B cell (primary cell): ENCODE data around the gene EIF3L. TPM values are rescaled to one million over a fixed set of nuclear protein-coding genes. Genes with fewer than 3 reads are reported as not detected.
A peak's percentile ranks its signal among the peaks of the same experiment; 100 is the strongest.

Source experiments
- ATAC-seq: fragments of 200-7000 bp; cut with Tn5 transposase; one replicate; pipeline ENCODE4 v1.10.0; 2021; ENCODE audit warnings: low read depth, mild to moderate bottlenecking, moderate number of reproducible peaks, moderate library complexity
- CTCF ChIA-PET: fragments of 350-600 bp; sonication (Branson Sonifier 250); formaldehyde crosslinking; loops from one replicate; lab custom pipeline; 2021; ENCODE audit warnings: antibody characterized with exemption, inconsistent platforms; lab: Charles Lee
- POLR2A ChIA-PET: fragments of 350-600 bp; sonication (Branson Sonifier 250); formaldehyde crosslinking; loops from one replicate; lab custom pipeline; 2021; ENCODE audit warnings: antibody characterized with exemption; lab: Charles Lee
- DNase-seq: peaks from one replicate; pipeline ENCODE4 v3.0.0; 2013
- H2AFZ ChIP-seq: 2 replicates; pipeline ENCODE4 v1.6.1; 2012; ENCODE audit warnings: mild to moderate bottlenecking, low read depth, low read length; ENCODE audit not compliant: insufficient read depth, poor library complexity, severe bottlenecking
- H3K27ac ChIP-seq, 2 donors: 1 replicate in 1 of 2; 2 replicates in 1 of 2; pipeline ENCODE4 v1.5.1; 2012 to 2013; ENCODE audit warnings: low read length in 2 of 2, mild to moderate bottlenecking in 2 of 2, moderate library complexity in 1 of 2
- H3K27me3 ChIP-seq, 4 experiments: fragments of 200-600 bp in 1 of 4; sonication (generic) in 1 of 4; replicated peaks in 1 of 4; 1 replicate in 2 of 4; 2 replicates in 2 of 4; pipeline versions ENCODE4 v1.6.1 to v1.7.0; 2013 to 2016; ENCODE audit warnings: low read length in 3 of 4, mild to moderate bottlenecking in 2 of 4, mixed read lengths in 1 of 4, moderate library complexity in 1 of 4; ENCODE audit not compliant: insufficient read depth in 4 of 4, control insufficient read depth in 3 of 4; ENCODE audit errors: control extremely low read depth in 1 of 4
- H3K36me3 ChIP-seq, 2 experiments: replicated peaks in 1 of 2; 1 replicate in 1 of 2; 2 replicates in 1 of 2; pipeline versions ENCODE4 v1.6.1 to v1.7.1; 2013; ENCODE audit warnings: low read length in 1 of 2; ENCODE audit not compliant: insufficient read depth in 2 of 2, control insufficient read depth in 1 of 2; ENCODE audit errors: control extremely low read depth in 1 of 2, extremely low read depth in 1 of 2
- H3K4me1 ChIP-seq, 2 donors: fragments of 200-600 bp in 1 of 2; sonication (generic) in 1 of 2; 1 replicate in 1 of 2; 2 replicates in 1 of 2; pipeline versions ENCODE4 v1.5.1 to v1.6.1; 2013 to 2017; ENCODE audit warnings: low read length in 2 of 2; ENCODE audit not compliant: control insufficient read depth in 2 of 2, insufficient read depth in 2 of 2
- H3K4me2 ChIP-seq: replicated peaks from 2 replicates; pipeline ENCODE3; 2012; ENCODE audit warnings: mild to moderate bottlenecking, low read depth, low read length; ENCODE audit not compliant: poor library complexity, severe bottlenecking
- H3K4me3 ChIP-seq, 5 experiments: fragments of 200-600 bp in 1 of 5; sonication (generic) in 1 of 5; 1 replicate in 3 of 5; 2 replicates in 2 of 5; pipeline versions ENCODE4 v1.5.1 to v1.7.0; 2011 to 2016; ENCODE audit warnings: low read length in 4 of 5, mild to moderate bottlenecking in 4 of 5, low read depth in 2 of 5, control low read depth in 1 of 5, moderate library complexity in 1 of 5; ENCODE audit not compliant: insufficient read depth in 1 of 5; ENCODE audit errors: control extremely low read depth in 1 of 5, extremely low read depth in 1 of 5
- H3K79me2 ChIP-seq: fragments of 200-600 bp; sonication (generic); one replicate; pipeline ENCODE4 v1.6.0; 2016; ENCODE audit warnings: low read length; ENCODE audit not compliant: control insufficient read depth, insufficient read depth
- H3K9ac ChIP-seq: fragments of 200-600 bp; sonication (generic); 2 replicates; pipeline ENCODE4 v1.6.1; 2017; ENCODE audit warnings: mild to moderate bottlenecking, low read length, moderate library complexity
- H3K9me3 ChIP-seq, 3 donors: one replicate each; pipeline versions ENCODE4 v1.6.1 to v1.7.1; 2013; ENCODE audit warnings: low read length in 2 of 3; ENCODE audit not compliant: control insufficient read depth in 2 of 3, insufficient read depth in 1 of 3; ENCODE audit errors: control extremely low read depth in 1 of 3
- H4K20me1 ChIP-seq: 2 replicates; pipeline ENCODE4 v1.6.0; 2012; ENCODE audit warnings: mild to moderate bottlenecking, low read length; ENCODE audit not compliant: insufficient read depth, control insufficient read depth, poor library complexity, severe bottlenecking
- H3K27ac Mint-ChIP-seq: one replicate; pipeline ENCODE4 v1.8.0; 2021; ENCODE audit warnings: mixed read lengths
- H3K27me3 Mint-ChIP-seq: one replicate; pipeline ENCODE4 v1.8.0; 2021; ENCODE audit warnings: mixed read lengths
- H3K4me1 Mint-ChIP-seq: one replicate; pipeline ENCODE4 v1.8.0; 2021; ENCODE audit warnings: mixed read lengths
- H3K4me3 Mint-ChIP-seq: one replicate; pipeline ENCODE4 v1.8.0; 2021; ENCODE audit warnings: mixed read lengths
- H3K9me3 Mint-ChIP-seq: one replicate; pipeline ENCODE4 v1.8.0; 2022; ENCODE audit warnings: mixed read lengths; ENCODE audit not compliant: insufficient read depth
- EZH2 ChIP-seq: IDR thresholded peaks from 2 replicates; pipeline ENCODE4 v1.6.1; 2012; ENCODE audit warnings: borderline replicate concordance, low read depth, mild to moderate bottlenecking, moderate library complexity, low read length; ENCODE audit not compliant: insufficient read depth, poor library complexity, severe bottlenecking
- WGBS: methylation state at CpG from one replicate; pipeline ENCODE4 v1.1.5; 2013; ENCODE audit warnings: missing lambda C conversion rate; ENCODE audit not compliant: insufficient coverage; 5-methylcytosine and 5-hydroxymethylcytosine counted together
- intact Hi-C: fragments of 100-400 bp; cut with micrococcal nuclease; formaldehyde crosslinking; loops from one replicate; pipeline ENCODE4 v1.10.0; 2022
- polyA plus RNA-seq: library from polyadenylated mRNA; depleted of rRNA; stranded (reverse); fragments of >200 nt; gene quantifications from 2 replicates; pipeline ENCODE4 v1.2.3, GENCODE V29; 2012
- total RNA-seq, 2 donors: library from RNA; stranded (reverse); fragments of 120-200 nt in 1 of 2; gene quantifications; 1 replicate in 1 of 2; 2 replicates in 1 of 2; pipeline versions ENCODE4 v1.2.3 to v1.2.4, GENCODE V29; 2013 to 2022
- TF ChIP-seq, protein P1 (sequence below): fragments of 200-600 bp; IDR thresholded peaks from one replicate; pipeline ENCODE4 v1.8.0; 2022; ENCODE audit warnings: antibody characterized with exemption, mild to moderate bottlenecking

The EIF3L gene
- total and polyA plus RNA-seq, 2 donors (not counting 1 experiment from before 2014, with no cell fraction given), result 430 to 560 TPM

DNA sequence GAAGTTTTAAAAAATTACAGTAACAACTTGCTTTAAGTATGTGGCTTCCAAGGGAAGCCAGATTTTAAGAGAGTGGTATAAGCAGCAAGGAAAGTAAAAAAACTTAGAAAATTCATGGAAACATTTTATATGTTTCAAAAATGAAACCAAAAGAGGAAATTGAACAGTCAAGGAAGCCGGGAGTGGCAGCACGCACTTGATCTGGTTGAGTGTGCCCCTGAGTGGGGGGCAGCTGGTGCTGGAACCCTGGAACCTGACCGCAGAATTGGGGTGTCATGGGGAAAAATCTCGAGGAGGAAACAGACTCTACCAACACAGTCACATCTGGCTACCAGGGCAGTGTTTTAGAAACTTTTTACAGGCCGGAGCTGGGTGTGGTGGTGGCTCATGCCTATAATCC, 70.9 kb downstream of the EIF3L start:
- no peaks in the 10 kb centered on the region for H3K9me3 Mint-ChIP-seq
- H3K4me3 Mint-ChIP-seq, result peak overlapping the region; percentile 71
- no peaks in the 10 kb centered on the region for H4K20me1 ChIP-seq

DNA sequence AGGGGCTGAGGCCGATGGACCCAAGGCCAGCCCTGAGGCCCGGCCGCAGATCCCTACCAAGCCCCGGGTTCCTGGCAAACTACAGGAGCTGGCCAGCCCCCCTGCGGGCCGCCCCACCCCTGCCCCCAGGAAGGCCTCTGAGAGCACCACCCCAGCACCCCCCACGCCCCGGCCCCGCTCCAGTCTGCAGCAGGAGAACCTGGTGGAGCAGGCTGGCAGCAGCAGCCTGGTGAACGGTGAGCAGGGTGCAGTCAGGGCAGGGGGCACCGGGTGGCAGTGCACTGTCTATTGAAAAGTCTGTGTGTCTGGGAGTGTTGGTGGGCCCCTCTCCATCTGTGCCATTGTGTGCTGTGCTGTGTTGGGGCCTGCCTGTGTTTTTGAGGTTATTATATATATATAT, 73.0 kb downstream of the EIF3L start:
- CTCF ChIA-PET, result no interaction called here
- no peak for ATAC-seq
- peaks cover 0 to 45% of the 10 kb centered on the region in 2 experiments for H3K36me3 ChIP-seq

More for the DNA sequence above, 70.9 kb downstream of the EIF3L start:
- H3K4me1 Mint-ChIP-seq, result peaks cover 9% of the 10 kb centered on the region
- no peaks in the 10 kb centered on the region for H3K9me3 ChIP-seq
- peaks cover 0 to 36% of the 10 kb centered on the region in 2 experiments for H3K36me3 ChIP-seq
- peak overlapping the region; percentile 45 for H3K9ac ChIP-seq
- peak overlapping the region; percentile 90 for H3K27ac Mint-ChIP-seq
- peaks cover 7% of the 10 kb centered on the region for H3K79me2 ChIP-seq
- no peak for ATAC-seq
- peak overlapping the region; percentile 50 to 76 for H3K27ac ChIP-seq
- DNase-seq, result peak; percentile 45
- ChIA-PET CTCF (interaction anchor here (0.7 to 1.4 kb wide), 3 partner anchors 9 to 23 kb away, joined by 3 to 4 read pairs (median 3); partner anchors contain the start of gene MICALL1), POLR2A (interaction anchor here (0.6 to 0.7 kb wide), 4 partner anchors 9 to 34 kb away, joined by 3 to 7 read pairs (median 6); partner anchors contain the start of genes C22orf23 and POLR2F)
- no peak overlapping the region for H3K4me3 ChIP-seq
- peak overlapping the region; percentile 68 for H2AFZ ChIP-seq
- intact Hi-C loops, result no loop called here
- H3K4me2 ChIP-seq, result peak overlapping the region; percentile 66
- no peak for TF ChIP-seq EZH2
- TF ChIP-seq, protein P1, sequence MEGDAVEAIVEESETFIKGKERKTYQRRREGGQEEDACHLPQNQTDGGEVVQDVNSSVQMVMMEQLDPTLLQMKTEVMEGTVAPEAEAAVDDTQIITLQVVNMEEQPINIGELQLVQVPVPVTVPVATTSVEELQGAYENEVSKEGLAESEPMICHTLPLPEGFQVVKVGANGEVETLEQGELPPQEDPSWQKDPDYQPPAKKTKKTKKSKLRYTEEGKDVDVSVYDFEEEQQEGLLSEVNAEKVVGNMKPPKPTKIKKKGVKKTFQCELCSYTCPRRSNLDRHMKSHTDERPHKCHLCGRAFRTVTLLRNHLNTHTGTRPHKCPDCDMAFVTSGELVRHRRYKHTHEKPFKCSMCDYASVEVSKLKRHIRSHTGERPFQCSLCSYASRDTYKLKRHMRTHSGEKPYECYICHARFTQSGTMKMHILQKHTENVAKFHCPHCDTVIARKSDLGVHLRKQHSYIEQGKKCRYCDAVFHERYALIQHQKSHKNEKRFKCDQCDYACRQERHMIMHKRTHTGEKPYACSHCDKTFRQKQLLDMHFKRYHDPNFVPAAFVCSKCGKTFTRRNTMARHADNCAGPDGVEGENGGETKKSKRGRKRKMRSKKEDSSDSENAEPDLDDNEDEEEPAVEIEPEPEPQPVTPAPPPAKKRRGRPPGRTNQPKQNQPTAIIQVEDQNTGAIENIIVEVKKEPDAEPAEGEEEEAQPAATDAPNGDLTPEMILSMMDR, result no peak
- WGBS, result 40% methylated on average over 1 of the region's 5 CpGs
- H3K27me3 Mint-ChIP-seq, result no peaks in the 10 kb centered on the region
- H3K27me3 ChIP-seq, result no peaks in the 10 kb centered on the region
- peaks cover 6 to 19% of the 10 kb centered on the region in 2 donors for H3K4me1 ChIP-seq

More for the DNA sequence above, 73.0 kb downstream of the EIF3L start:
- Mint-ChIP-seq H3K4me3 (no peak overlapping the region), H3K27me3 (no peaks in the 10 kb centered on the region), H3K4me1 (peaks cover 9% of the 10 kb centered on the region), H3K9me3 (no peaks in the 10 kb centered on the region), H3K27ac (no peak overlapping the region)
- H3K79me2 ChIP-seq, result peaks cover 7% of the 10 kb centered on the region
- no peak for DNase-seq
- no peak overlapping the region for H2AFZ ChIP-seq
- no peaks in the 10 kb centered on the region for H3K27me3 ChIP-seq
- H4K20me1 ChIP-seq, result no peaks in the 10 kb centered on the region
- POLR2A ChIA-PET, result interaction anchor here (0.7 kb wide), 1 partner anchor 473 kb away, joined by 5 read pairs; no protein-coding TSS in a partner anchor
- H3K4me1 ChIP-seq, result peaks cover 6 to 19% of the 10 kb centered on the region in 2 donors
- no peak overlapping the region for H3K27ac ChIP-seq
- no peak for TF ChIP-seq EZH2
- TF ChIP-seq, protein P1, result no peak
- H3K9ac ChIP-seq, result no peak overlapping the region
- WGBS, result 100% methylated on average over 5 of the region's 11 CpGs
- intact Hi-C loops, result no loop called here
- no peaks in the 10 kb centered on the region for H3K9me3 ChIP-seq
- H3K4me3 ChIP-seq, result no peak overlapping the region
- no peak overlapping the region for H3K4me2 ChIP-seq
